ENCODE results near the gene COMMD3. TPM values are rescaled to one million over a fixed set of nuclear protein-coding genes. Genes with fewer than 3 reads are reported as not detected.

The COMMD3 gene
- total RNA-seq, 1 donor = 21.5 TPM

- Histone ChIP-seq H3K4me3 (ENCODE audit: low read length) (no peak overlapping the region), H3K27me3 (ENCODE audit: insufficient read depth, low read length) (peaks cover 2% of the 10 kb centered on the region), H3K4me1 (ENCODE audit: insufficient read depth, low read length) (peaks cover 22% of the 10 kb centered on the region), H3K9me3 (ENCODE audit: low read depth, low read length) (no peaks in the 10 kb centered on the region)
Measured at GRCh38 chr10:22314852-22315251, 1.3 kb upstream of the COMMD3 start.

- H3K4me3 ChIP-seq (ENCODE audit: low read length) = peak overlapping the region; percentile 76
- peaks cover 25% of the 10 kb centered on the region for H3K4me1 ChIP-seq (ENCODE audit: insufficient read depth, low read length)
- H3K27me3 ChIP-seq (ENCODE audit: insufficient read depth, low read length) = peaks cover 2% of the 10 kb centered on the region
- no peaks in the 10 kb centered on the region for H3K9me3 ChIP-seq (ENCODE audit: low read depth, low read length)
Measured at GRCh38 chr10:22315455-22316285, 518 bp upstream of the COMMD3 start.

- H3K4me1 ChIP-seq (ENCODE audit: insufficient read depth, low read length) = peaks cover 27% of the 10 kb centered on the region
- peak overlapping the region; percentile 76 for H3K4me3 ChIP-seq (ENCODE audit: low read length)
- no peaks in the 10 kb centered on the region for H3K9me3 ChIP-seq (ENCODE audit: low read depth, low read length)
- H3K27me3 ChIP-seq (ENCODE audit: insufficient read depth, low read length) = peaks cover 3% of the 10 kb centered on the region
Measured at GRCh38 chr10:22317076-22317370, 835 bp downstream of the COMMD3 start.

- Histone ChIP-seq H3K27me3 (ENCODE audit: insufficient read depth, low read length) (peaks cover 13% of the 10 kb centered on the region), H3K9me3 (ENCODE audit: low read depth, low read length) (no peaks in the 10 kb centered on the region), H3K4me3 (ENCODE audit: low read length) (no peak overlapping the region), H3K4me1 (ENCODE audit: insufficient read depth, low read length) (peaks cover 35% of the 10 kb centered on the region)
Measured at GRCh38 chr10:22317771-22318565, 1.8 kb downstream of the COMMD3 start.

GRCh38 chr10:22318772-22319171 lies 2.6 kb downstream of the COMMD3 start:
- Histone ChIP-seq H3K9me3 (ENCODE audit: low read depth, low read length) (no peaks in the 10 kb centered on the region), H3K27me3 (ENCODE audit: insufficient read depth, low read length) (peaks cover 21% of the 10 kb centered on the region), H3K4me1 (ENCODE audit: insufficient read depth, low read length) (peaks cover 35% of the 10 kb centered on the region), H3K4me3 (ENCODE audit: low read length) (no peak overlapping the region)

GRCh38 chr10:22319547-22319979 lies 3.4 kb downstream of the COMMD3 start:
- Histone ChIP-seq H3K4me1 (ENCODE audit: insufficient read depth, low read length) (peaks cover 41% of the 10 kb centered on the region), H3K27me3 (ENCODE audit: insufficient read depth, low read length) (peaks cover 29% of the 10 kb centered on the region), H3K4me3 (ENCODE audit: low read length) (no peak overlapping the region), H3K9me3 (ENCODE audit: low read depth, low read length) (no peaks in the 10 kb centered on the region)

- Histone ChIP-seq H3K27me3 (ENCODE audit: insufficient read depth, low read length) (peaks cover 34% of the 10 kb centered on the region), H3K4me1 (ENCODE audit: insufficient read depth, low read length) (peaks cover 44% of the 10 kb centered on the region), H3K9me3 (ENCODE audit: low read depth, low read length) (no peaks in the 10 kb centered on the region), H3K4me3 (ENCODE audit: low read length) (peak overlapping the region; percentile 39)
Measured at GRCh38 chr10:22319980-22320558, 3.9 kb downstream of the COMMD3 start.

- H3K9me3 ChIP-seq (ENCODE audit: low read depth, low read length) = no peaks in the 10 kb centered on the region
- peak within 1 kb of the TSS; percentile 74 for H3K4me3 ChIP-seq (ENCODE audit: low read length)
- H3K4me1 ChIP-seq (ENCODE audit: insufficient read depth, low read length) = peaks cover 41% of the 10 kb centered on the region
- peaks cover 35% of the 10 kb centered on the region for H3K27me3 ChIP-seq (ENCODE audit: insufficient read depth, low read length)
Measured at GRCh38 chr10:22320591-22321155, 4.5 kb downstream of the COMMD3 start, which contains the start of gene BMI1. Gene BMI1, plus strand, starts transcription at chr10:22321099. Its CDS starts 5,351 bp downstream, at chr10:22326450.

- H3K27me3 ChIP-seq (ENCODE audit: insufficient read depth, low read length) = peaks cover 39% of the 10 kb centered on the region
- H3K4me1 ChIP-seq (ENCODE audit: insufficient read depth, low read length) = peaks cover 47% of the 10 kb centered on the region
- H3K9me3 ChIP-seq (ENCODE audit: low read depth, low read length) = no peaks in the 10 kb centered on the region
- peak overlapping the region; percentile 74 for H3K4me3 ChIP-seq (ENCODE audit: low read length)
Measured at GRCh38 chr10:22321156-22321923, 5.2 kb downstream of the COMMD3 start.

GRCh38 chr10:22321924-22322640 lies 5.9 kb downstream of the COMMD3 start:
- peaks cover 42% of the 10 kb centered on the region for H3K4me1 ChIP-seq (ENCODE audit: insufficient read depth, low read length)

GRCh38 chr10:22322641-22323160 lies 6.5 kb downstream of the COMMD3 start:
- Histone ChIP-seq H3K4me1 (ENCODE audit: insufficient read depth, low read length) (peaks cover 39% of the 10 kb centered on the region), H3K27me3 (ENCODE audit: insufficient read depth, low read length) (peaks cover 41% of the 10 kb centered on the region), H3K9me3 (ENCODE audit: low read depth, low read length) (no peaks in the 10 kb centered on the region), H3K4me3 (ENCODE audit: low read length) (peak overlapping the region; percentile 42)

More at GRCh38 chr10:22321924-22322640, 5.9 kb downstream of the COMMD3 start:
- Histone ChIP-seq H3K4me3 (ENCODE audit: low read length) (peak overlapping the region; percentile 42), H3K9me3 (ENCODE audit: low read depth, low read length) (no peaks in the 10 kb centered on the region), H3K27me3 (ENCODE audit: insufficient read depth, low read length) (peaks cover 41% of the 10 kb centered on the region)

GRCh38 chr10:22323538-22324305 lies 7.5 kb downstream of the COMMD3 start:
- H3K9me3 ChIP-seq (ENCODE audit: low read depth, low read length) = no peaks in the 10 kb centered on the region
- H3K27me3 ChIP-seq (ENCODE audit: insufficient read depth, low read length) = peaks cover 41% of the 10 kb centered on the region
- peaks cover 39% of the 10 kb centered on the region for H3K4me1 ChIP-seq (ENCODE audit: insufficient read depth, low read length)
- no peak overlapping the region for H3K4me3 ChIP-seq (ENCODE audit: low read length)

GRCh38 chr10:22324413-22324812 lies 8.2 kb downstream of the COMMD3 start:
- no peaks in the 10 kb centered on the region for H3K9me3 ChIP-seq (ENCODE audit: low read depth, low read length)
- H3K4me1 ChIP-seq (ENCODE audit: insufficient read depth, low read length) = peaks cover 39% of the 10 kb centered on the region
- H3K4me3 ChIP-seq (ENCODE audit: low read length) = peak overlapping the region; percentile 47
- peaks cover 41% of the 10 kb centered on the region for H3K27me3 ChIP-seq (ENCODE audit: insufficient read depth, low read length)
